GM19099 (cell line): Measurements from ENCODE around the gene CSNK1D.

Source experiments
- POLR2A ChIP-seq: IDR thresholded peaks from 3 replicates; pipeline ENCODE4 v1.6.1; 2011; ENCODE audit warnings: low read depth; ENCODE audit not compliant: insufficient read length; ENCODE audit errors: extremely low read depth

CSNK1D gene

DNA sequence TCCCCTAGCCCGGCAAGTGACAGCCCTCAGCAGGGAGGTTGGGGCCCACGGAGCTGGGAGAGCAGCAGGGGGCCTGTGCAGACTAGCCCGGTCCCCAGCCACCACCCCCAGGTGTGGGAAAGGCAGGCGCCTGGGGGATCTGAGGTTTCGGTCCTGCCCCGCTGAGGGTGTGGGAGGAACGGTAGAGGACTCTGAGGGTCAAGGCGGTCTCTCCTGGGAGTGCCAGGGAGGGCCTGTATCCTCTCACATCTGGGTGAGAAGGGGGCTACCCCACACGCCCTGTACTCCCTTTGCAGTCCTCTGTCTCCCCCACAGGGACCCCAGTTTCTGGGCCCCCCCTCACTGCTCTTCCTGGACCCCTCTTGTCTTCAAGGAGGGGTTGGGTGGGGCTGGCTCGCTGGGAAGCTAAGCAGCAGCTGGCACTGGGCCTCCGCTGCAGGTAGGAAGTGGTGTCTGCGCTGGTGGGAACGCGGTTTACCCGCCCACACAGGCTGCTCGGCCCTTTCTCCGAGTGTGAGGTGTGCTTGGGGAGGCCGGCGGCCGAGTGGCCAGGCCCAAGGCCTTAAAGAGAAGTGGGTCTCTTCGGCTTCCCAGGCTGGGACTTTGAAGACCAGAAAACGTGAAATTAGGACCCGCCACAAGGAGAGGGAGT is 28.5 kb upstream of the CSNK1D start:
- peak; percentile 26 for TF ChIP-seq POLR2A

DNA sequence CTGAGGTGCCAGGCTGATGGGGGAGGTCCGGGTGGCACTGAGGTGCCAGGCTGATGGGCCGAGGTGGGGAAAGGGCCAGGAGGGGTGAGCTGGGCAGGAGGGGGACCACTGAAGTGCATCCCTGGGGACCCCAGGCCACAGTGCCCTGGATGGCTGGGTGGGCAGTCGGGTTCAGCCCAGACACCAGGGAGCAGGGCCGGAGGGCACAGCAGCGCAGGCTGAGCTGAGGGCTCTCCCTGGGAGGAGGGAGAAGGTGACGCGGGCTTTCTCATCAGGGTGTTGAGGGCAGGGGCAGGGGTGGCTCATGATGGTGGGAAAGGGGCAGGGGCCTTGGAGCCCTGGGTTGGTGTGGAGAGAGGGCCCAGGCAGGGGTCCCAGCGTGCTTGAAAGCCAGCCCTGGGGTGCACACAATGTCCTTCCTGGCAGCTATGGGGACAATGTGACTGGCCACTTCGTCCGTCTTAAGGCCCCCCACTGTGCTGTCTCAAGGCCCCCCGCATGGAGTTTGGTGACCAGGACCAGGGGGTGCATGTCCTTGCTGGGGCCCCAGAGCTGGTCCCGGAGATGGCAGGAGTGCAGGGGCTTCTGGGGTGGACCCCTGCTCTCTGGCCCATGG is 27.9 kb upstream of the CSNK1D start:
- no peak for TF ChIP-seq POLR2A

DNA sequence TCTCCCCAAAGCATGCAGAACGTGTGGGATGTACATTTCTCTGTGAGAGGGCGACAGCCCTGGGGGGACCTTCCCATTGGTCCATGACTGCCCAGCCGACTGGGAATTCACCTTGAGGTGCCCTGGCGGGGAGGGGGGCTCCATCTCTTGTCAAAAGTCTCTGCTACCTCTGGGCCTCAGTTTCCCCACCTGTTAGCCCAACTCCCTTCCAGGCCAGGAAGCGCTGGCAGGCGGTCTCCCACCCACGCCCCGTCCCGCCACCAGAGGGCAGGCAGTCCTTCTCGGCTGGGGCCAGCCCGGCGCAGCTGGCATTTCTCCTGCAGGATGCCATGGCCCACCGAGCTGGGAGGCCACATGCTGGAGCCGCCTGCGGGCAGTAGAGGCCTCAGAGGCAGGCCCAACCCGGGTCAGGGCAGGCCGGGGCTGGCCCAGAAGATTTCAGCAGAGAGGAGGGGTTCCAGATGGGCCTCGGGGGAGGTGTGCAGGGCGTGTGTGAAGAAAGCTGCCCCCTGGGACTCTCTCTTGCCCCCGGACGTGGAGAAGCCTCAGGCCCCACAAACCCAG is 27.3 kb upstream of the CSNK1D start:
- no peak for TF ChIP-seq POLR2A

DNA sequence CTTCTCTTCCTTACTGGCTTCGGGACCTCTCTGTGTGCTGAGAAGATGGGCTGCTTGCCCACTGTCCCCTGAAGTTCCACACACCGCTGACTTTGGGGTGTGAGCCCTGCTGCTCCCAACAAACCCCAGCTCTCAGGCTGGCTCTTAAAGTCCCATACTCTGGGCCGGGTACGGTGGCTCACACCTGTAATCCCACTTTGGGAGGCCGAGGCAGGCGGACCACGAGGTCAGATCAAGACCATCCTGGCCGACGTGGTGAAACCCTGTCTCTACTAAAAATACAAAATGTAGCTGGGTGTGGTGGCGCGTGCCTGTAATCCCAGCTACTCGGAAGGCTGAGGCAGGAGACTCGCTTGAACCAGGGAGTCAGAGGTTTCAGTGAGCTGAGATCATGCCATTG is 26.7 kb upstream of the CSNK1D start:
- no peak for TF ChIP-seq POLR2A

DNA sequence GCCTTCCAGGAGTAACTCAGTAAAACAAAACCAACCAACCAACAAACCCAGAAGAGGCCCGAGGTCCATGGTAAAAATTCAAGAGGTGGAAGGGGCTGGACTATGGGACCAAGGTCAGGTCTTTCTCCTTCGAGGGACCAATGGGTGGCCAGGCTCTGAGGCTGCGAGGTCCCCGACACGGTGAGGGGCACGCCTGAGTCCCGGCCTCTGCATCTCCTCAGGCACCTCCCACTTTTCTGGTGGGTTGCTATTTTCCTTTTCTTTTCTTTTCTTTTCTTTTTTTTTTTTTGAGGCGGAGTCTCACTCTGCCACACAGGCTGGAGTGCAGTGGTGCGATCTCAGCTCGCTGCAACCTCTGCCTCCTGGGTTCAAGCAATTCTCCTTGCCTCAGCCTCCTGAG is 26.0 kb upstream of the CSNK1D start:
- no peak for TF ChIP-seq POLR2A

DNA sequence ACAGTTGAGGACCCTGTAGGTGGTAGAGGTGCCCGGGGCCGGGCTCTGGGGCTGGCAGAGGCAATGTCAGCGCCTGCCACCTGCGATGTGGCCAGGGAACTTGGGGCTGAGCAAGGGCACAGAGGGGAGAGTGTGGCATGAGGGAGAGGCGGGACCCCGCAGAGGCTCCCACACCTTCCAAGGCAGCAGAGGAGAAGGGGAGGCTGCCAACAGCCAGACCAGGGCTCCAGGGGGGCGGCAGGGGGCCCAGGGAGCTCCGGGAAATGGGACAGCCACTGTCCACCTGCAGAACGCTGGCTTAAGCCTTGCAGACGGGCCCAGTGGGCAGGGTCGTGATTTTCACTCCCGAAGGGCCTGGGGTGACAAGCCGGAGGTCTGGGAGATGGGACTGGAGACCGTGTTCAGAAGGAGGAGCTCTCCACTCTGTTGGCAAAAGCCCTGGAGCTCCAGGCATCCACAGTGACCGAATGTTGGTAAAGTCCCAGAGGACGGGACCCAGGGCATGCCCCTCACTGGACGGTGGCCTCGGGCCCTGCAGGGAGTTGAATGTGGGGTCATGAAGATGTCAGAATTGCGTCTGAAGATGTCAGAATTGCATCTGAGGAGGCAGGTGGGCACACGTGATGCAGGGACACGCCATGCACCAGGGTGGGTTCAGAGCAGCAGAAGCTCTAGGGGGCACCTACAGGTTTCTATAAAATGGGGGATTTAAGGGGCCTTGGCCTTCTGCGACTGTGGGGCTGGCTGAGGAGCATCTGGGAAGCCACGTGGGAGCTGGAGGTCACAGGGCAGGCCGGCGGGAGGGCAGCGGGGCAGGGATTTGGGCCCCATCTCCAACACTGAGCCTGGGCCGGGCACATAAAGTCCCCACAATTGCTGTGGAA is 25.3 kb upstream of the CSNK1D start:
- no peak for TF ChIP-seq POLR2A

DNA sequence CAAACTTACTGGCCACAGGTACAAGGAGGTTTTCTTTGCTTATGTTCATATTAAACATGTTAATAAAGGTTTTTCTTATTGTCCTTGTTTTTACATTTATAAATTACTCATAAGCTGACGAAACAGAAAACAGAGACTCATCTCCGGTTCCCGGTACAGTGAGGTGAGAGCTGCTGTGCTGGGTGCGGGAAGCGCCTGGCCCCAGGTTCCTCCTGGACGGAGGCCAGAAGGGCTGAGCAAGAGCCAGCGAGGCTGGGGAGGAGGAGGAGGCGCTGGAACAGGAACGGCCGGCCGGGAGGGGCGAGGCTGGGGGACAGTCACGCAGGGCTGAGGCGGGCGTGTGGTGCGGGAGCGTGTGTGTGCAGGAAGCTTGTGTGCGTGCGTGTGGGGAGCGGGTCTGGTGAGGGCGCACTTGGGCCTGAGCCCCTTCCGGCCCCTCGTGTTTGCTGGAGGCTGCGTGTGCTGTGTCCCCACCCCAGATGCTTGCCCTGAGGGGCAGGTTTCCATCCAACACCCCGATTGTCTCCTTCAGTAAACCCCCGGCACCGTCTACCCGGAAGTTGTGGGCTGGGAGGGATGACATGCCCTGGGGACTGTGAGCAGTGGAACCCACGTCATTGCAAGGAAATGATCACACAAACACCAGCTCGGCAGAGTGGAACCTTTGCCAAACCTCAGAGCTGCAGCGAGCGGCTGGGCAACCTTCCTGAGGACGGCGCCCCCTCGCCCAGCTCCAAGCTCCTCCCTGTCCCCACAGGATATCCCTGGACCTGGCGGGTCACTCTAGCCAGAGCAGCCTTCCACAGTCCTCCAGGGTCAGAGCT is 24.4 kb upstream of the CSNK1D start:
- peak; percentile 69 for TF ChIP-seq POLR2A

DNA sequence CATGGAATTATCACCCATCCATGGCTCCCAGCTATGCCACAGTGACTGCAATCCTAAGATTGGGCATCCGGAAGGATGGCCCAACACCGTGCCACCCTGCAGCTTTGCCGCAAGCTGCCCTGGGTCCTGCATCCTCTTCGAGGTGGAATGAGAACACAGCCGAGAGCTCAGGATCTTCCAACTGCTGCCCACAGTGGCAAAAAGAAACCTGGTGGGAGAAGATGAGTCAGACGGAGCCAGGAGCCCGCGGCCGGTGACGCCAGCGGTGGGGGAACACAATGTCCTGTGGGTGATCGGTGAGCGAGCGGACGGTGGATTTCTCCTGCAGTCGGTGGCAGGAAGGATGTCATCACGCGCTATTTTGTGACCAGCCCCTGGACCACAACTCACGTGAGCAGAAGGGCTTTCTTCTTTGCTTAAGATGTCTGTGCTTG is 23.8 kb upstream of the CSNK1D start:
- peak; percentile 63 for TF ChIP-seq POLR2A

DNA sequence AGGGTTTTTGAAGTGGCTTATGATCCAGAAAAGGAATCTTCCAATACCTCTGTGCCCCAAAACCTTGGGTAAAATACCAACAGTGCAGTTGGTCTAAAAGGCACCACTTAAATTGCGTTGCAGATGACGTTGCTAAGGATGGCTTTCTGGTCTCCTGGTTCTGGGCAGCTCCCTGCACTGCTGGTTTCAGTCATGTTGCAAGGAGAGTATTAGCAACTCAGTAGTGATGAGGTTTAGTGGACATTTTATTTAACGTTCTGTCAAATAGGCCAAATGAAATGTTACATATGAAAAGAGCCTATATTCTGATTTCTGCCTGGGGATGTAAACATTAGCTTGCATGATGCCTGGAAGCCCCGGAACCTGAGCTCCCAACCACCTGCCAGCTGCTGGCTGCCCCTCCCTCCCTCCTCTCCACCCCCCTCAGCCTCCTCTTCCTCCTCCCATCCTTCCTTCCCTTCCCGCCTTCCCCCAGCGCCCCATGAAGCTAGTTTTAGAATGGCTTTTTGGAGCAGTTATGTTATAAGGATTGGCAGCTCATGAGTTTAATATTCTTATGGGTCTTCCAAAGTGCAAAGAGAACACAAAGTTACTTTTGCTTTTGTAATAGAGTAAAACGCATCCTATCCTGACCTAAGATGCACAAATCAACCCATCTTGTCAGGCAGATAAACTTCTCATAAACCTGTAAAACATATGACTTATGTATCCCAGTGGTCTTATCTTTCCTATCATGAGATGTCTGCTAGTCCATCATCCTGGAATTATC is 23.2 kb upstream of the CSNK1D start:
- TF ChIP-seq POLR2A = no peak

DNA sequence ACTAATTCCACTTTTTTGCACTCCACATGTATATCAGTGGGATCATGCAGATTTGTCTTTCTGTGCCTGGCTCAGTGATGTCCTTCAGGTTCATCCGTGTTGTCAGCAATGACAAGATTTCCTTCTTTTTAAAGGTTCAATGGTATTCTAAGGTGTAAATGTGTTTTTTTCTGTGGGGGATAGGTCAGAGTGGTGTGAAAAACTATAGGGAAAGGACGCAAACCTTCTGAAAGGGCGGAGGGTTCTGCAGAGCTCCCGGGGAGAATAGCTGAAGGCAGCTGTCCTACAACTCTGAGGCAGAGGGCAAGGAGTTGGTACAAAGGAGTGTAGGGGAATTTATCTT is 21.9 kb upstream of the CSNK1D start:
- no peak for TF ChIP-seq POLR2A

DNA sequence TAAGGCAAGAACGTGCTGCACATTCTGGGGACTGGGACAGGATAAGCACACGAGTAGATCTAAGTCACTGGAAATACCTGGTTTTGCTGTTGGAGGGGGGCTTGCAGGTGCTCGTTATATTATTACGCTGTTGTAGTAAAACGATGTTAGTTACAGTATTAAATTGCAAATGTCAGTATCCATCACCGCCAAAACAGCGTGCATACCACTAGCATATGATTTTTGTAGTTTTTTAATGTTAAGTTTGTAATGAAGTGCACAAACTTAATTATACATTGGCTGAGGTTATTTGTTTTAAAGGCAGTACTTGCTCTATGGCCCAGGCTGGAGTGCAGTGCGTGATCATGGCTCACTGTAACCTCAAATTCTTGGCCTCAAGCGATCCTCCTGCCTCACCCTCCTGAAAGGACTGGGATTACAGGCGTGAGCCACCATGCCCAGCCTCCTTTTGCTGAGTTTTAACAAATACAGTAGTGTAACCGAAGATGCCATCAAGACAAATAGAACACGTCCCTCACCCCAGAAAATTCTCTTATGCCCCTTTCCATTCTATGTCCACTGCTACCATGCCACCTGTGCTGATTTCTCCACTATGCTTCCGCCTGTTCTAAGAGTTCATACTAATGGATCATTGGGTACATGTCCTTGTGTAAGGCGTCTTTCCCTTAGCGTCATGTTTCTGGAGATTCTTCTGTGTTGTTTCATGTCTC is 20.7 kb upstream of the CSNK1D start:
- TF ChIP-seq POLR2A = no peak

DNA sequence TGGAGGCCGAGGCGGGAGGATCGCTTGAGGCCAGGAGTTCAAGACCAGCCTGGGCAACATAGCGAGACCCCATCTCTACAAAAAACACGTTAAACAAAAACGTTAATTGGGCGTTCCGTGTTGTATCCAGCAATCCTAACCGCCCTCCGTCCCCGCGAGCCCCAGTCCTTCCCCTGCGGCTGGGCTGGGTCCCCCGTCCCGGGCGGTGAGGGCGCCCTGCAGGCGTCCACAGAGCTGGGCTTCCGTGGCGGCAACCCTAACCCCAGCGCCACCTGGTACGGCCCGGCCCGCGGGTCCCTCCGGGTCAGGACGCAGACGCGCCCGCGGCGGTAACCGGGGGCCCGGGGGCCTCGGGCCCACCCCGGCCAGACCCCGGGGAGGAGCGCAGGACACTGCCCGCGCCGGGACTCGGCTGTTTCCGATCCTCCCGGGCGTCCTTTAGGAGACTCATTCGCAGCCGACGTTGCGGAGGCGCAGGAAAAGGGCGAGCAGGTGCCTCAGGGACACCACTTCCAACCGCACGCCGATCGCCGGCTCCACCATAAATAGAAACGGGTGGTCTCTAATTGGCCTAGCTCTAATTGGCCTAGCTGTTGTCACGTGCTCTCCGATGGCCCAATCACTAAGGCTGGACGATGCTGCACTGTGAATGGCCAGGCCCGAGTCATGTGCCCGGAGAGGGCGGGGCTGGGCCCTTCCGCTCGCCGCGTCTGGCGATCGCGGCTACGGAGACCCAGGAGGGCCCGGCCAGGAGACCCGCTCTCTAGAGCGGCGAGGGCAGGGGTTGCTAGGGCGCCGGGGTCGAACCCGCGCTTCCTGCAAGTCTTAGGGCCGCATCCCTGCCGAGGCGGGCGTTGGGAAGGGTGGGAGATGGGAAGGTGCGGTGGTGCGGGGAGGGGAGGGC is 19.0 kb upstream of the CSNK1D start:
- peak; percentile 90 for TF ChIP-seq POLR2A
